Breast epithelium (tissue), 4 donors: ENCODE results near the gene BRME1. TPM values are rescaled to one million over a fixed set of nuclear protein-coding genes. Genes with fewer than 3 reads are reported as not detected.

Experiments used
- DNase-seq, 2 donors: peaks; one replicate each; pipeline ENCODE4 v3.0.0-alpha.2; 2019; ENCODE audit warnings: low spot score in 2 of 2
- H3K27ac ChIP-seq, 2 donors: fragments of 200-600 bp; sonication (generic) in 1 of 2; one replicate each; pipeline ENCODE4 v1.5.1; 2016 to 2019; ENCODE audit warnings: mild to moderate bottlenecking in 1 of 2
- H3K27me3 ChIP-seq, 2 donors: fragments of 200-600 bp; sonication (generic) in 1 of 2; one replicate each; pipeline versions ENCODE4 v1.5.1 to v1.6.0; 2017 to 2019; ENCODE audit warnings: control low read depth in 1 of 2, mild to moderate bottlenecking in 1 of 2
- H3K36me3 ChIP-seq: fragments of 200-600 bp; one replicate; pipeline ENCODE4 v1.5.1; 2019
- H3K4me1 ChIP-seq, 2 donors: fragments of 200-600 bp; sonication (generic); one replicate each; pipeline ENCODE4 v1.5.1; 2016 to 2019; ENCODE audit warnings: control low read depth in 1 of 2
- H3K4me3 ChIP-seq, 3 donors: fragments of 200-600 bp; sonication (generic); 1 replicate in 2 of 3; 2 replicates in 1 of 3; pipeline ENCODE4 v1.5.1; 2016 to 2019; ENCODE audit warnings: mild to moderate bottlenecking in 3 of 3, moderate library complexity in 2 of 3
- H3K9me3 ChIP-seq, 2 donors: fragments of 200-600 bp; sonication (generic) in 1 of 2; one replicate each; pipeline ENCODE4 v1.5.1; 2016 to 2019; ENCODE audit warnings: control low read depth in 1 of 2
- POLR2A ChIP-seq: fragments of 450-650 bp; IDR thresholded peaks from one replicate; pipeline ENCODE4 v1.6.1; 2016; ENCODE audit warnings: antibody characterized with exemption, mild to moderate bottlenecking, moderate library complexity
- POLR2AphosphoS5 ChIP-seq, 3 donors: sonication (generic); formaldehyde crosslinking; IDR thresholded peaks; one replicate each; pipeline ENCODE4 v1.6.1; 2017; ENCODE audit warnings: antibody characterized with exemption in 3 of 3
- intact Hi-C: fragments of 100-400 bp; cut with DNase I; formaldehyde crosslinking; loops from one replicate; pipeline ENCODE4 v1.15.1; 2023; ENCODE audit warnings: low total_unique reads
- total RNA-seq, 3 donors: library from RNA; depleted of rRNA; stranded (reverse); fragments of >200 nt; gene quantifications; one replicate each; pipeline ENCODE4 v1.1.0, GENCODE V29; 2016
- TF ChIP-seq, protein P1 (sequence below), 3 donors: fragments of 450-650 bp; IDR thresholded peaks; one replicate each; pipeline ENCODE4 v1.5.1; 2016 to 2017; ENCODE audit warnings: antibody characterized with exemption in 3 of 3, mild to moderate bottlenecking in 3 of 3, moderate library complexity in 3 of 3

Gene BRME1
- total RNA-seq, 3 donors from 2014 or later = 1.3 to 6.3 (median 1.6) TPM

DNA sequence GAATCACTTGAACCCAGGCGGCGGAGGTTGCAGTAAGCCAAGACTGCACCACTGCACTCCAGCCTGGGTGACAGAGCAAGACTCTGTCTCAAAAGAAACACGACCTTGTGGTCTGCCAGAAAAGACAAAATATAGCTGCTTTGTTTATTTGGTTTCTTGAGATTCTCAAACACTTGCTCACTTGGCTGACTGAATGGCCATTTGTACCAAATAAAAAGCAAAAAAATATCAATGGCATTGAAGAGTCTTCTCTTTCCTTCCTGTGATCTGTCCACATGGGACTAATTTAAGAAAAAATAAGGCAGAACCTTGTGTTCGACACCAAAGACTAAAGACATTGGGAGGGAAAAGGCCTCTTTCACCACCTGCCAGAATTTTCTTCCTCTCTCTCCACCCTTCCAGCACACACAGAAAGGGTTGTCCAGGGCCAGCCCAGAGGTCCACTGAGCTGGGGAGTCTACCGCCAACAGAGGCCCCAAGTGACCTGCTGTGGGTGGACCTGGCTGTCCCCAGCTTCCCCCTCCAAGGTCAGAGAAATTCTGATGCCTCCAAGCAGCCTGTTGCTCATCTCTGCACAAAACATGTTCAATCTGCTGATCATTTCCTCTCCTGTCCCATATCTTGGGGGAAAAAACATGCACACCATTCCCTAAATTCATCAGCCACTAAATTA, 5.9 kb downstream of the BRME1 start:
- Histone ChIP-seq H3K36me3 (no peaks in the 10 kb centered on the region), H3K9me3 (no peaks in the 10 kb centered on the region), H3K27me3 (no peaks in the 10 kb centered on the region), H3K4me3 (no peak overlapping the region), H3K4me1 (no peaks in the 10 kb centered on the region), H3K27ac (no peak overlapping the region)
- intact Hi-C loops = no loop called here
- no peak for DNase-seq
- TF ChIP-seq POLR2AphosphoS5 (IDR thresholded peaks at IDR 0.05) = no peak
- TF ChIP-seq POLR2A = no peak
- TF ChIP-seq, protein P1, sequence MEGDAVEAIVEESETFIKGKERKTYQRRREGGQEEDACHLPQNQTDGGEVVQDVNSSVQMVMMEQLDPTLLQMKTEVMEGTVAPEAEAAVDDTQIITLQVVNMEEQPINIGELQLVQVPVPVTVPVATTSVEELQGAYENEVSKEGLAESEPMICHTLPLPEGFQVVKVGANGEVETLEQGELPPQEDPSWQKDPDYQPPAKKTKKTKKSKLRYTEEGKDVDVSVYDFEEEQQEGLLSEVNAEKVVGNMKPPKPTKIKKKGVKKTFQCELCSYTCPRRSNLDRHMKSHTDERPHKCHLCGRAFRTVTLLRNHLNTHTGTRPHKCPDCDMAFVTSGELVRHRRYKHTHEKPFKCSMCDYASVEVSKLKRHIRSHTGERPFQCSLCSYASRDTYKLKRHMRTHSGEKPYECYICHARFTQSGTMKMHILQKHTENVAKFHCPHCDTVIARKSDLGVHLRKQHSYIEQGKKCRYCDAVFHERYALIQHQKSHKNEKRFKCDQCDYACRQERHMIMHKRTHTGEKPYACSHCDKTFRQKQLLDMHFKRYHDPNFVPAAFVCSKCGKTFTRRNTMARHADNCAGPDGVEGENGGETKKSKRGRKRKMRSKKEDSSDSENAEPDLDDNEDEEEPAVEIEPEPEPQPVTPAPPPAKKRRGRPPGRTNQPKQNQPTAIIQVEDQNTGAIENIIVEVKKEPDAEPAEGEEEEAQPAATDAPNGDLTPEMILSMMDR (IDR thresholded peaks at IDR 0.05) = no peak

DNA sequence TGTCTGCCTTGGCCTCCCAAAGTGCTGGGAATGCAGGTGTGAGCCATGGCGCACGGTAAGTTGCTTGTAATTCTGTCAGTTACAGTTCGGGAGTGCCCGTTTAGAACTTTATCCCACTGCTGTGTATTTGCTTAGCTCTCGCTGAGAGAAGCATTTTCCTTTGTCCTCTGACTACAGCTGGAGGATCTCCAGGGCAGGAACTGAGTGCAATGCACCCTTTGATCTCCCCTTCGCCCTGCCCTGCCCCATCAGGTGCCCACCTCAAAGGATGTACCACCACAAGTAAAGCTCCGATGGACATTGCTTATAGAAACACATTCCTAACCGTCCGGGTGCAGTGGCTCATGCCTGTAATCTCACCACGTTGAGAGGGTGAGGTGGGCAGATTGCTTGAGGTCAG, 6.5 kb downstream of the BRME1 start:
- H3K4me1 ChIP-seq = no peaks in the 10 kb centered on the region
- no peak for DNase-seq
- no peak overlapping the region for H3K4me3 ChIP-seq
- H3K9me3 ChIP-seq = no peaks in the 10 kb centered on the region
- H3K36me3 ChIP-seq = no peaks in the 10 kb centered on the region
- intact Hi-C loops = no loop called here
- no peak overlapping the region for H3K27ac ChIP-seq
- H3K27me3 ChIP-seq = no peaks in the 10 kb centered on the region
- TF ChIP-seq POLR2A = no peak
- TF ChIP-seq, protein P1 (IDR thresholded peaks at IDR 0.05) = no peak
- TF ChIP-seq POLR2AphosphoS5 (IDR thresholded peaks at IDR 0.05) = no peak

DNA sequence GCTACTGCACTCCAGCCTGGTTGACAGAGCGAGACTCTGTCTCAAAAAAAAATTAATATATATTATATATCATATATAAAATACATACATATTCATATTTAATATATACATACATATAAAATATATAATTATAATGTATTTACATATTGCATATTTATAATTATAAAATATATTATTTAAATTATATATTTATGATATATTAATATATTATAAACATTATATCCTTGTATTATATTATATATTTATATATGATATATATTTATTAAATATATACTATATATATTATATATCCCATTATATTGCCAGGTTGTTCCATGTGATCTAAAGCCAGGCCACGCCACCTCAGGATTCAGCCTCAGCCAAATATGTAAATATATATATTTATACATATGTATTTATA, 9.7 kb downstream of the BRME1 start:
- no peaks in the 10 kb centered on the region for H3K27me3 ChIP-seq
- H3K9me3 ChIP-seq = no peaks in the 10 kb centered on the region
- no peaks in the 10 kb centered on the region for H3K36me3 ChIP-seq
- no peak for DNase-seq
- H3K4me3 ChIP-seq = no peak overlapping the region
- TF ChIP-seq POLR2AphosphoS5 (IDR thresholded peaks at IDR 0.05) (no peak), POLR2A (no peak)
- intact Hi-C loops = no loop called here
- no peaks in the 10 kb centered on the region for H3K4me1 ChIP-seq
- no peak overlapping the region for H3K27ac ChIP-seq

DNA sequence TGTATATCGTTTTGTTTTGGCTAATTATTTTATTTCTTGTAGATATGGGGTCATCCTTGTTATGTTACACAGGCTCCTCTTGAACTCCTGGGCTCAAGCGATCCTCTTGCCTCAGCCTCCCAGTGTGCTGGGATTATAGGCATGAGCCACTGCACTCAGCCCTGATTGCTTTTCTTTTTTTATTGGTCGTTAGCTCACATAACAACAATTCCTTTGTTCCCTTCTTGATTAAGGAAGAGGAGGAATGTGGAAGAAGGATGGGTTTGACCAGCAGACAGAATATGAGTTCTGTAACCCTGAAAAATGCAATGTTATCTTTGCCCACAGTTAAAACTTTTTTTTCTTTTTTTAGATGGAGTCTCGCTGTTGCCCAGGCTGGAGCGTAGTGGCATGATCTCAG, 11.4 kb downstream of the BRME1 start:
- H3K4me1 ChIP-seq = no peaks in the 10 kb centered on the region
- no peaks in the 10 kb centered on the region for H3K36me3 ChIP-seq
- H3K9me3 ChIP-seq = no peaks in the 10 kb centered on the region
- H3K27me3 ChIP-seq = no peaks in the 10 kb centered on the region
- TF ChIP-seq, protein P1 (IDR thresholded peaks at IDR 0.05) = no peak
- TF ChIP-seq POLR2A = no peak
- TF ChIP-seq POLR2AphosphoS5 (IDR thresholded peaks at IDR 0.05) = no peak
- H3K4me3 ChIP-seq = no peak overlapping the region
- no peak for DNase-seq
- no peak overlapping the region for H3K27ac ChIP-seq
- intact Hi-C loops = no loop called here

DNA sequence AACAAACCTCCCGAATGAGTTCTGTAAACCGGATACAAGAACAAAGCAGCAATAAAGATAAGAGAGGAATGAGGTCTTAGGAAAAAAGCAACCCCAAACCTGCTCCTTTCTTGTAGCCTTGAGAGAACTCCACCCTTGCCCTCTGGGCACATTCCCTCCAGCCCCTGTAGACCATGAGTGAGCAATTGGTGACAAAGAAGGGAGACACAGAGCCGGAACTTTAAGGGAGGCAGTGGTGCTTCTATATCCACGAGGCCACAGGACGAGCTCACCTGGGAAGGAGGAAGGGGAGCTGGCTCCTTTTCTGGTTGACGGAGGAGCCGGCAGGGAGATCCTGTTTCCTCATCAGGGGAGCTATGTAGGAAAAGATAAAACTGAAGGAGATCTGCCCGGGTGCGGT, 13.0 kb downstream of the BRME1 start:
- H3K36me3 ChIP-seq = no peaks in the 10 kb centered on the region
- DNase-seq = no peak
- H3K9me3 ChIP-seq = no peaks in the 10 kb centered on the region
- H3K4me3 ChIP-seq = no peak overlapping the region
- TF ChIP-seq POLR2A (no peak), POLR2AphosphoS5 (IDR thresholded peaks at IDR 0.05) (no peak)
- TF ChIP-seq, protein P1 (IDR thresholded peaks at IDR 0.05) = no peak
- no peaks in the 10 kb centered on the region for H3K27me3 ChIP-seq
- intact Hi-C loops = no loop called here
- no peaks in the 10 kb centered on the region for H3K4me1 ChIP-seq
- H3K27ac ChIP-seq = no peak overlapping the region
